Measurements from ENCODE around the gene NCAM2. TPM values are rescaled to one million over a fixed set of nuclear protein-coding genes. Genes with fewer than 3 reads are reported as not detected.

NCAM2 gene
- total and polyA plus RNA-seq, 2 of the 8 experiments (the other 6 are each of a cell fraction or from before 2014, with no cell fraction given) = 0.14 to 1.1 TPM

DNA sequence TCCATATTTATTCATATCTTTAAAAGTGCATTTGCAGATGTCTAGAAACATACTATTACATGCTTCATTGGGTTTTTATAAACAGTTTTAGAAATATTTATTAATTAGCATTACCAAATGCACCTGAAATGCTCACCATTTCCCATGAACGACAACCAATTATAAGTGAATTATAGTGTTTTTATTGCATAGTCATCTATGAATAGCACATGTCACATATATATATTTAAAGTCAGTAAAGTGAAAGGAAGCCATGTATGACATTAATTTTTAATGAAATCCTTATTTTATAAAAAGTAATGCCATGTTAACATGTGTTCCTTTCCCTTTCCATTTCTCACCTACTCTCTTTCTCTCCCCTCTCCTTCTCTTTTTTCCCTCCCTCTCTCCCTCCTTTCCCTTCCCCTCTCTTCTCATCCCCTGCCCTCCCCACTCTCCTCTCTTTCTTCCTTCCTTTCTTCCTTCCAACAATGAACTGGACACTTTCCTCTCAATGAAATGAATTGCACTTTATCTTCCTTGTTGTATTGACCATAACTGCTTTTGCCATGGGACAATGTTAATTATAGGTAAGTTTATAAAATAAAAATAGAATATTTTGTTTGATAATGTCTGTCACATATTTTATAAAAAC is 179.3 kb downstream of the NCAM2 start:
- H3K18ac ChIP-seq (ENCODE audit: extremely low read depth, low read length) = no peak overlapping the region
- no peaks in the 10 kb centered on the region for H3K79me1 ChIP-seq (ENCODE audit: low read depth, low read length)
- no peak overlapping the region for H3K9ac ChIP-seq (replicated peaks in 1 of 4; ENCODE audit: extremely low read depth in 1 of 4, low read depth in 3 of 4, low read length in 3 of 4)
- H3K27me3 ChIP-seq (replicated peaks in 1 of 4; ENCODE audit: control insufficient read depth in 3 of 4, extremely low read depth in 1 of 4, insufficient read depth in 3 of 4, low read length in 3 of 4) = no peaks in the 10 kb centered on the region
- no peak for DNase-seq (ENCODE audit: low read depth in 1 of 2, low spot score in 2 of 2)
- no peak overlapping the region for H2BK20ac ChIP-seq (ENCODE audit: low read length)
- H2AK5ac ChIP-seq (ENCODE audit: low read depth, low read length) = no peak overlapping the region
- H2BK120ac ChIP-seq (replicated peaks; ENCODE audit: low read depth, low read length) = no peak overlapping the region
- no peaks in the 10 kb centered on the region for H4K20me1 ChIP-seq (replicated peaks in 1 of 2; ENCODE audit: control insufficient read depth in 1 of 2, insufficient read depth in 2 of 2, low read length in 2 of 2)
- H4K5ac ChIP-seq (ENCODE audit: insufficient read length, low read depth, low read length) = no peak overlapping the region
- H3K56ac ChIP-seq (replicated peaks; ENCODE audit: insufficient read length, low read depth, low read length) = no peak overlapping the region
- H3K4me3 ChIP-seq (ENCODE audit: extremely low read depth in 1 of 4, insufficient read depth in 2 of 4, low read depth in 3 of 4, low read length in 4 of 4) = no peak overlapping the region
- no peak overlapping the region for H3K4me2 ChIP-seq (ENCODE audit: insufficient read depth in 1 of 2, low read depth in 2 of 2, low read length in 2 of 2)
- no peak overlapping the region for H4K91ac ChIP-seq (replicated peaks; ENCODE audit: insufficient read length, low read length)
- TF ChIP-seq RNF2 (IDR thresholded peaks at IDR 0.05; ENCODE audit: borderline replicate concordance, low read depth, low read length, missing control alignments, poor library complexity, severe bottlenecking) (no peak), RFX5 (IDR thresholded peaks at IDR 0.05; ENCODE audit: borderline replicate concordance, low read depth, low read length) (no peak), CTBP2 (IDR thresholded peaks at IDR 0.05; ENCODE audit: borderline replicate concordance, insufficient read depth, insufficient read length, low read length) (no peak), SIX5 (IDR thresholded peaks at IDR 0.05; ENCODE audit: low read depth, low read length) (no peak), JUND (IDR thresholded peaks at IDR 0.05; ENCODE audit: low read length) (no peak), BRCA1 (IDR thresholded peaks at IDR 0.05; ENCODE audit: low read depth, low read length) (no peak), BCL11A (IDR thresholded peaks at IDR 0.05; ENCODE audit: low read depth in 2 of 2, low read length in 2 of 2) (no peak), SUZ12 (IDR thresholded peaks at IDR 0.05; ENCODE audit: low read length) (no peak), KDM5A (IDR thresholded peaks at IDR 0.05; ENCODE audit: low read length) (no peak), HDAC6 (IDR thresholded peaks at IDR 0.05; ENCODE audit: low read depth, low read length) (no peak), TCF12 (IDR thresholded peaks at IDR 0.05; ENCODE audit: low read depth, low read length) (no peak), E2F6 (IDR thresholded peaks at IDR 0.05) (no peak), BACH1 (IDR thresholded peaks at IDR 0.05; ENCODE audit: low read length) (no peak)
- H3K14ac ChIP-seq (ENCODE audit: insufficient read length) = no peak overlapping the region
- no peak overlapping the region for H2BK15ac ChIP-seq (ENCODE audit: low read length)
- ChIA-PET CTCF (ENCODE audit: partially characterized antibody) (no interaction called here), POLR2A (ENCODE audit: partially characterized antibody) (no interaction called here)
- H3K23ac ChIP-seq (ENCODE audit: insufficient read length) = no peak overlapping the region
- H3K9me3 ChIP-seq (ENCODE audit: insufficient read depth in 2 of 2, low read depth in 1 of 2, low read length in 1 of 2) = no peaks in the 10 kb centered on the region
- no peak overlapping the region for H4K8ac ChIP-seq (ENCODE audit: extremely low read depth, insufficient read depth, low read length)
- H3K4me1 ChIP-seq (replicated peaks in 1 of 4; ENCODE audit: control insufficient read depth in 3 of 4, insufficient read depth in 4 of 4, low read length in 3 of 4) = no peaks in the 10 kb centered on the region
- H3K4ac ChIP-seq (replicated peaks; ENCODE audit: insufficient read length, low read depth, low read length) = no peak overlapping the region
- no peak overlapping the region for H2BK5ac ChIP-seq (ENCODE audit: low read depth, low read length)
- no peaks in the 10 kb centered on the region for H3K79me2 ChIP-seq (ENCODE audit: control insufficient read depth in 1 of 2, insufficient read depth in 2 of 2, low read length in 2 of 2)
- FAIRE-seq = no peak
- 74% methylated on average over 1 of the region's 1 CpG; no CpG with 5 or more reads in 1 of the 2 experiments for WGBS, 2 experiments (ENCODE audit: extremely low coverage in 1 of 2, insufficient coverage in 1 of 2, insufficient read length in 1 of 2, insufficient replicate concordance in 2 of 2, low coverage in 1 of 2, low lambda C conversion rate in 2 of 2, missing lambda C conversion rate in 1 of 2)
- H3K27ac ChIP-seq (ENCODE audit: low read depth, low read length) = no peak overlapping the region
- no peaks in the 10 kb centered on the region for H3K36me3 ChIP-seq (ENCODE audit: control insufficient read depth in 2 of 4, insufficient read depth in 4 of 4, low read length in 3 of 4)
- H2AFZ ChIP-seq (ENCODE audit: low read length) = no peak overlapping the region
- no peak overlapping the region for H2BK12ac ChIP-seq (ENCODE audit: low read depth, low read length)
- no peaks in the 10 kb centered on the region for H3K23me2 ChIP-seq (ENCODE audit: low read depth, low read length)
